Activated naive CD4-positive, alpha-beta T cell treated with anti-CD3 and anti-CD28 coated beads, Interleukin-2, amount 50 U/mL, for 16 hours (primary cell): ENCODE measurements around the gene RAB8B.
"Not testable (repeated sequence)": the region's sequence is repeated elsewhere in the genome, so short reads cannot be mapped to it uniquely, and the experiment has no call there.

Source experiments
- DNase-seq: peaks from one replicate; pipeline ENCODE4 v3.0.0-alpha.2; 2020

RAB8B gene

DNA sequence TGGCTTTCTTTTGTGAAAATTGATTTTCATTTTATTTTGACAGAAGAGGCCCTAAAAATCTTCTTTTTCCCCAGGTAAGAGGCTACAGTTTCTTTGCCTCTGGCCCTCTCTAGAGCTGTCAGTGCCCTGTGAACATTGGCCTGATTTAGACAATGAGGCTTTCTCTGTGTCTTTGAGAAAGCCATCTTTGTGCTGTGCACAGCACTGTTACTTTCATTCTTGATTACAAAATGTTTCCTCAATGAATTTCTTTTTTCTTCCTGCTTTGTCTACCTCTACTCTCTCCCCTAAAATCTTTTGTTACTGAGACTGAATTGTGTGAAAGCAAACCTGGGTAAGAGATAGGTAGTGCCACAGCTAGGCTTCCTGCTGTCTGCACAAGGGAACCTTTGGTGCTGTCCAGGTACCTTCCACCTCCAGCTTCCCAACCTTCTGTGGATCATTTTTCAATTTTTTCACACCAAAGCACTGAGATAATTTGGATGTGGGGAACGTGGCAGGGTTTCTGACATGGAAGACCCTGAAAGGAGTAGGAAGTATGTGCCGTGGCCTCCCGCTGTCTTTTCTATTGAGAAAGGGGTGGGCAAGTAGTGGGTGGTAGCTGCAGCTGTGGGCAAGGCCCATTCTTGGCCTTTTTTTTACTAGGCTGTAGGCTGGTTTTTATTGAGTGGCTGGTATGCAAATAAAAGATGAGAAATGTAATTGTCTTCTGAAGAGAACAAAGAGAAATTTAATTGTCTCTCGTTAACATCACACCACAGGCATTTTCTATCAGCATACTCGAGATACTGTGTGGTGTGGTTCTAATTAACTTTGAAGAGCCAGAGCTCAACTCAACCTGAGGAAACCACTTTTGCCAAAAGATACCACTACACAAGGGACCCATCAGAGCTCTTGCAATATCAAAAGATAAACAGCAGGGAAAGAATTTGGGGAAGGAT, 21.0 kb downstream of the RAB8B start:
- DNase-seq, result no peak

DNA sequence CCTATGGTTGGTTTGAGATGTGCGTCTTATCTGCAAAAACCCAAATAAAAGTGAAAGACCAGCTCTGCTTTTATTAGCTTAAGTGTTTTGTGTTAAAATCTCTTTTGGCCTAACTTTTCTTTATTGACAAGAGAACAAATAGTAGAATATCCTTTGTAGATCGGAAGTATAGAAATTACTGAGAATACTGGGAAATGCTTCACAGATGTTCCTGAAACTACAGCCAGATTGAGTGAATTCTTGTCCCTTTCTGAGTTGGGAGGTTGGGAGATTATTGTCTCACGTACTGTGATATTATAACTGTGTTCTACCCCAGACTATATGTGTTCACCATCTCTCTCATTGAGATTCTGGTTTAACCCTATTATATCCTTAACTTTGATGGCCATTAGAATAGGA, 21.7 kb downstream of the RAB8B start:
- DNase-seq, result no peak

DNA sequence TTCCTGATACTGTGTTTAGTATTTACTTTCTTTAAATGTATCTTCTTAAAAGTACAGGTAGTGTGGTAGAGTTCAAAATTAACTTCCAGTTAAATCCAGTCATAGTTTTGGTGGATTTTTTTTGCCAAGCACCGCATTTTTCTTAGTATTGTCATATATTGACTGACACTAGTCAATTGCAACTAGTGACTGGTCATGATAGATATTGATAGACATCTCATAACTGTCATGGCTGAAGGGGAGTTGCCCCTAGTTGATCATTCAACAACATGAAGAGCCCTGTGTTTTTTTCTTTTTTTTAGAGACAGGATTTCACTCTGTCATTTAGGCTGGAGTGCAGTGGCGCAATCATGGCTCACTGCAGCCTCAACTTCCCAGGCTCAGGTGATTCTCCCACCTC, 22.1 kb downstream of the RAB8B start:
- DNase-seq, result no peak

DNA sequence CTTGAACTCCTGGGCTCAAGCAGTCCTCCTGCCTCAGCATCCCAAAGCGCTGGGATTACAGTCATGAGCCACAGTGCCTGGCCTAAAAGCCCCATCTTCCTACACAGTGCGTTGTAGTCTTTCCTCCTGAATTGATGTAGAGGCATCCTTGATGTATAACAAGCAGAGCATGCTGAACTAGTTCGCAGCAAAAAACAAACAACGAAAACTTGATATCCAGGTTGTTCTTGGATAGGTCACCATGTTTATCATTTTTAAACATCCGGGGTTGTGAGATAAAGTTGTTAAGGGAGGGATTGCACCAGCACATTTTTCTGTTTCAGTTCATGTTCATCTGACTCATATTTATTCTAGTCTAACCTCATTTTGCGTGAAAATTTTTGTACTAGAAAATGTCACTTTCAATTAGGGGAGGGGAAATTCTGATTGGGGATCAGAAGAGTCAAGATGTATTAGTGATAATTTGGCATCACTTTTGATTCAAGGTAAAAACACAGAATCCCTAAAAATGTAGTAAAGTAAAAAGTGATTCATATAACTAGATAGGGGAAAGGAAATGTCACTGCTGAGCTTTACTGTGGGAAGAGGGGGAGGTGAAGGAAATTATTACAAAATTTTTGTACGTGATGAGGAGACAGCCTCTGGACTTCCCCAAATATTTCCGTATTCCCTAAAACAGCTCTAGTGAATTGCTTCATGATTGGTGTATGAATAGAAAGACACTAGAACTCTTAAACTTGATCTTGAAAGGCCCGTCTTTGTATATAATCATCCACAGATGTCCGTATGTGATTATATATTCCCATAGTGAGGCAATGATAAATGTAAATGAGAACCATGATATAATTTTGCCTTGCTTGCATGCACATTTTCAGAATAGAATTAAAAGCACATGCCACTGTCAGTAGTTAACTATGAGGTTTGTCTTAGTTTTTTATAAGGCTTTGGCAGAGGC, 22.9 kb downstream of the RAB8B start:
- no peak for DNase-seq

DNA sequence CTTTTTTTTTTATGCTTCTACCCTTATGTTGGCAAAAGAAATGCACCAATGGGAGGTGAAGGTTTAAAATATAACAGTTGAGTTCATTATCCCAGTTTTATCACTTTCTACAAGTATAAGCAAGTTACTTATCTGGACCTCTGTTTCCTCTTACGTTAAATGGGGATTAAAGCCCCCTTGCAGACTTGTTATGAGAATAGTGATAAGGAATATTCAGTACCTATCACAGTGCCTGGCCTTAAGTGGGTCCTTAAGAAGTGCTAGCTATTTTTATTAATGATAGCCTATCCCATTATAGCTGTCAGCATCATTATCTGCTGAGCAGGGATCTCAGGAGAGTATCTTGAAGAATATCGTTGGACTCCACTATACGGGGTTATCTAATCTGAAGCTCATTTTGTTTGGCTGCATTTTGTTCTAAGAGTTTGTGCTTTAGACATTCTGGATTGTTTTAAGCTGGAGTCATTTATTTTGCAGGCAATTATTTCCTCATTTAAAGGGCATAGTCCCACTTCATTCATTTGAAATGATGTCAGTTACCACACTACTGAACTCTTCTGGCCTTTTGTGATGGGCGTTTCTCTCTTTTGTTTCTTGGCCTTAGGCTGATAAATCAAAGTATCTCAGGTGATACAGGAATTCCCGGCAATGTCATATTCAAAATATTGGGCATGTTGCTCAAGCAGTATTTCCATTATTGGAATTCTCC, 28.8 kb downstream of the RAB8B start:
- no peak for DNase-seq

DNA sequence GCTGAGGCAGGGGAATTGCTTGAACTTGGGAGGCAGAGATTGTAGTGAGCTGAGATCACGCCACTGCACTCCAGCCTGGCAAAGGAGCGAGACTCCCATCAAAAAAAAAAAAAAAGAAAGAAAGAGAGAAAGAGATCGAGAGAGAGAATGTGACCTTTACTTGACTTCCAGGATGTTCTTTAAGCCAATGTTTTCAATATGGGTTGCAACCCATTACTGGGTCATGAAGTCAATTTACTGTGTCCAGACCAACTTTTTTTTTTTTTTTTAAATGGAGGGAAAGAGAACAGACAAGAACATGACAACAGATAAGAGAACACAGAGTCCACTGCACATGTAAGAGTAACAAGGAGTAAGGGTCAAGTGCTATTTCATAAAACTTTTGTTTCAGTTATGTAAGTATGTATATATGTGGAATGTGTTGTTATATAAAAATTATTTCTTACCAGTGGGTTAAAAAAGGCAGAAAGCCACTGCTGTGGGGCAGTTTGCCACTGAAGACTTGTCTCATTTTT, 29.8 kb downstream of the RAB8B start:
- DNase-seq, result no peak

DNA sequence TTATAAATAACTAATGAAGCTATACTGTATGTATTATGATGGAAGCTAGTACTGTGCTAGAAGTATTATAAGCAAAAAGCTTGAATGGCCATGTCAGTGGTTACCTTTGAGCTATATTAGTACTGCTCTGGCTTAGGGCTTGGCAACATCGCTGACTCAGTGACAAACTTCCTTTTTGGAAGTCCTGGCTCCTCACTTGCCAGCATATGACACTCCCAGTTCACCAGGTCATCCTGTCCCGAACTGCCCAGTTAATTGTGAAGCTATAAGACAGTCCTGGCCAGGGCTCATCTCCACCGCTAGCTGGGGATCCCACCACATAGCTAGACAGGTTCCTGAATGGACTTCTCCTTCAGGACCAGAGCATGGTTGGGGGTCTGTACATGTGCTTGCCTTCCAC, 31.9 kb downstream of the RAB8B start:
- no peak for DNase-seq

DNA sequence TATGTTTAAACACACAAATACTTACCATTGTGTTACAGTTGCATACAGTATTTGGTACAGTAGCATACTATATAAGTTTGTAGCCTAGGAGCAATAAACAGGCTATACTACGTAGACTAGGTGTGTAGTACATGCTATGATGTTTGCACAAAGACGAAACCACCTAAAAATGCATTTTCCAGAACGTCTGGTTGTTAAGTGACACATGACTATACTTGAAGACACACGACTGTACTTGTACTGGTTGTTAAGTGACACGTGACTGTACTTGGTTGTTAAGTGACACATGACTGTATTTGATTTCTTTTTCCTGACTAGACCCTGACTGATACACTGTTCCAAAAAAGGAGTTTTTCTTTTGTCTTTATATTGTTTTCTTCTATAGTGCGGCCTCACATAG, 34.1 kb downstream of the RAB8B start:
- no peak for DNase-seq

DNA sequence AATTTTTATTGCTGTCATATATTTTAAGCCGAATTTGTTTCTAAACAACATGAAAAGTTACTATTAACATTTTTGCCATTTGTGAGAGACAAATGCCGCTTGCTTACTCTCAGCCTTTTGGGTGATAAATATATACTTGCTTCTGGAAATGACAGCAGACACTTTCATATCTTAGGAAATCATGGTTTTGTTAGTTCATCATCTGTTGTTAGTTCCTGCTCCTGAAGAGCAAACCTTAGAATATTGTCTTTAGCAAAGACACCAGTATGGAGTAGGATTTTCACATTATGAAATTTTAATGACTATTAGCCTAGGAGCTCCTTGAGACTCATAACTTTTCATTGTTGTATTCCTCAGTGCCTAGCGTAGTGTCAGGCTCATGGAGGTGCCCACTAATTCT, 36.0 kb downstream of the RAB8B start:
- DNase-seq, result no peak

DNA sequence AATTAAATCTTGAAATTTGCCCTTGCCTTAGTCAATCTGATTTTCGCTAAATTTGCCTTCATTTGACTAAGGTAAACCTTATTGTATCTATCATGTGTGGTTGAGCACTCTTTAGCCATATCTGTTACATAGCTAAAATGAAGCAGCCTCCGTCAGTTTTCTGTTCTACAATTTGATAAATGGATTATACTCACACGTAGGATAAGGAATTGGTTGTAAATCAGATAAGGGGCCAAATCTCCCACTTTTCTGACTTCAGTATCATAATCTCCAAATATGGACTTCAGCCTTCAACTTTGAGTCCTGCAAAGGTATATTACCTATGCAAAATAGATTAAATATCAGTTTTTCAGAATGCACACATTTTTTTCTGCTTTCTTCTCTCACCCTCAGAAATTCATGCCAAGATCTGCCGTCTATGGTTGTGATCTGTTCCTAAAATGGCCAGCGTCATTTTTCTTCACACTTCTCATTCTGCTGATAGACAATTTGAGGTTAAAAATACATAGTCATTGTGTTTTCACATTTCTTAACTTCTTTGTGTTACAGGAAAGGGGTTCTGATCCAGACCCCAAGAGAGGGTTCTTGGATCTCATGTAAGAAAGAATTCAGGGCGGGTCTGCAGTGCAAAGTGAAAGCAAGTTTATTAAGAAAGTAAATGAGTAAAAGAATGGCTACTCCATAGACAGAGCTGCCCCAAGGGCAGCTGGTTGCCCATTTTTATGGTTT, 36.9 kb downstream of the RAB8B start:
- no peak for DNase-seq

DNA sequence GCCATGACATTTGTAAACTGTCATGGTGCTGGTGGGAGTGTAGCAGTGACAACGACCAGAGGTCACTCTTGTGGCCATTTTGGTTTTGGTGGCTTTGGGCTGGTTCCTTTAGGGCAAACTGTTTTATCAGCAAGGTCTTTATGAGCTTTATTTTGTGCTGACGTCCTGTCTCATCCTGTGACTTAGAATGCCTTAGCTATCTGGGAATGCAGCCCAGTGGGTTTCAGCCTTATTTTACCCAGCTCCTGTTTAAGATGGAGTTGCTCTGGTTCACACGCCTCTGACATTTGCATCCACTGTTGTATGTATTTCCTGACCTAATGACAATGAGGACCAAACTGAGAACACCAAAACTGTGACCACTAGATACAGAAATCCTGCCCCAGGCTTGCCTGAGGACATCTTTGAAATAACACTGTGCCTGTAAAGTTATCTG, 37.6 kb downstream of the RAB8B start:
- DNase-seq, result no peak

DNA sequence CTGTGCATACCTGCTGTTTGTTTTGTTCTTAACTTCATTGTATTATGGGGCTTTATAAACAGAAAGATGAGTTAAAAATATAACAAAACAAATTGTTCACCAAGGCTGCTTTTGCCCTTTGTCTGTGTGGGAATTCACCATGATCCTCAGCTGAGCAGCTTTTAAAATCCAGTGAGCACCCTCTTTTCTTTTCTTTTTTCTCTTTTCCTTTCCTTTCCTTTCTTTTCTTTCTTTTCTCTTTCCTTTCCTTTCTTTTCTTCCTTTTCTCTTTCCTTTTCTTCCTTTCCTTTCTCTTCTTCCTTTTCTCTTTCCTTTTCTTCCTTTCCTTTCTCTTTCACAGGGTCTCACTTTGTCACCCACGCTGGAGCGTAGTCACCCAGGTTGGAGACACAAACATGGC, 38.3 kb downstream of the RAB8B start:
- no peak for DNase-seq

DNA sequence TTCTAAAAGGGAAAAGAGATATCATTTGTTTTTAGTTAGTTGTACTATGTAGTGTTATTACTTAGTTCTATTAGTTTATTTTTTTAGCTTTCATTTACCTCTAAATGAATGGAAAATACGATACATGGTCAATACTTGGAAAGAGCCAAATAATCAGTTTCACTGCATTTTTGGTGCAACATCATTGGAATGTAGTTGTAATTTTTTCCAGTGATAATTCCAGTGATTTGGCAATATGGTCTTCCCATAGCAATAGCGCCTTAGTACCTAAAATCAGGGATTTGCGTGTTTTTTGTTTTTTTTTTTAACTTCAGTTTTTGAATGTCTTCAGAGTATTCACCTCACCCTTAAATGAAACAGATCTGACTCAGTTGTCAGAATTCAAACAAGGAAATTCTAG, 41.8 kb downstream of the RAB8B start:
- no peak for DNase-seq

DNA sequence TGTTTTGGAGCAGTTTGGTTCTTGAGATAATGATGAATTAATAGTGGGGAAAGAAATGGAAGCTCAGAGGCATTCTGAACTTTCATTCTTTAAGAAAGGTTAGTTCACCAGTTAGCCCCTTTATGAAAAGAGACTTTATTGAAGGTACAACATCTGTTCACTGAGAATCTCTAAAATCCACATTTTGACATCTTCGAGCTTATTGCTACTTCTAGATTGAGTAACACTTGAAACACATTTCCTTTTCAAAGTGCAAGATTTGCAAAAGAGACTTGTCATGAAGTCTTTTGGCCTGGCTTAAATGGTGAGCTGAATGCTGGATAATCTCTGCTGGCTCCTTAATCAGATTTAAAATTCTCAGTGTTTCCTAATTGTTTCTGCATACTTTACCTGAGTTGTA, 42.3 kb downstream of the RAB8B start:
- DNase-seq, result no peak

DNA sequence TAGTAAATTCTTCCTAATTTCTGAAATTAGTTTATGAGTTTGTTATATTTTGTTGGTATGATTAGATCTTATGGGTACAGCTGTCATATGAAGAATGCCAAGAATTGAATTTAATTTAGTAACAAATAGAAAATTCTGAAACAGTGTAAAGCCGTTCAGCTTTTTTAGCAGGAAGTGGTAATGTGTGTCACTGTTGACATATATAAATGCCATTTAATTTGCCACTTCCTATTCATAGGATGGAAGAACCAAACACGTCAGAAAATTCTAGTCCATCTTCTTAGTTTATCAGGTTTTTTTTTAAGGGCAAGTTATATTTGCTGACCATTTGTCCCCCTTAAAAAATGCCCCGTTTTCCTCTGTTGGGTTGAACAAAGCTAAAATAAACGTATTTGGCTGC, 43.0 kb downstream of the RAB8B start:
- DNase-seq, result no peak

DNA sequence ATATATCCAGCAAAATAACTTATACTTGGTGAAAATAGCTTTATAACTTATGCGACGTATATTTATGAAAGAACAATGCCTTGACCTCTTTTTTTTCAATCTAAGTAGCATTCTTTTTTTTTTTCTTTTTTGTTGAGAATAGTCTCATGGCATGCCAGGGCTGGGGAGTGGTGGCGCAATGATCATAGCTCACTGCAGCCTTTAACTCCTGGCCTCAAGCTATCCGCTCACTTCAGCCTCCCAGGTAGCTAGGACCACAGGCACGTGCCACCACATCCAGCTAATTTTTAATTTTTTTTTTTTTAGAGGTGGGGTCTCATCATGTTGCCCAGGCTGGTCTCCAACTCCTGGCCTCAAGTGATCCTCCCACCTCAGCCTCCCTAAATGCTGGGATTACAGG, 43.5 kb downstream of the RAB8B start:
- no peak for DNase-seq

DNA sequence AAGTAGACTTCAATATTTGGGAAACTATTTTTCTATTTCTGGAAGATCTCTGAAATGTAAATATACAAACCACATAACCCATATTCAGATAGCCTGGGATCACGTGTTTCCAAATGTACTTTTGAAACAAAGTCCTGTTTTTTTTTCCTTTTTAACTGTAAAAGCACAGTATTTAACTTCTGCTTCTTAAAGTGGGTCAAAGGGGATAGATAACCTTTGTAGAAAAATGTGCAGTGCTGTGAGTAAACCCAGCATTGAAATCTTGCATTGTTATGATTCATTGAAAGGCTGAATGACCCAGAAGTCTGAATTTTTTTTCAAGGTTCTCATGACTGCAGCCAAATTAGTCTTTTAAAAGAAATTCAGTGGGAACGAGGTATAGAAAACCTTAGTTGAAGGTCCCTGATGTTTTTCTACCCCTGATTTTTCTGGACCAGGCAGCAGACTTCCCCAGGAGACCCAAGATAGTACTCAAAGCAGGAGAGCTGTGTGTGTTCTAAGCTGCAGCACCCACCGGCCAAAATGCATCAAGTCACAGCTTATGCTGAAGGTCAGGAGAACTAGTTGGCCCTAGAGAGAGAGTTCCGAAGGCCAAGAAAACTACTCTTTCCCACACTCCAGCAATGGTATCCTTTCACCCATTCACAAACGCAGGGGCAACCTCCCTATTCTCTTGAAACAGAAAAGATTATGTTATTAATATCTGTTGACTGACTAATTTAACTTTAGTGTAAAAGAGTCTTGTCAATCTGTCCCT, 44.4 kb downstream of the RAB8B start:
- DNase-seq, result no peak

DNA sequence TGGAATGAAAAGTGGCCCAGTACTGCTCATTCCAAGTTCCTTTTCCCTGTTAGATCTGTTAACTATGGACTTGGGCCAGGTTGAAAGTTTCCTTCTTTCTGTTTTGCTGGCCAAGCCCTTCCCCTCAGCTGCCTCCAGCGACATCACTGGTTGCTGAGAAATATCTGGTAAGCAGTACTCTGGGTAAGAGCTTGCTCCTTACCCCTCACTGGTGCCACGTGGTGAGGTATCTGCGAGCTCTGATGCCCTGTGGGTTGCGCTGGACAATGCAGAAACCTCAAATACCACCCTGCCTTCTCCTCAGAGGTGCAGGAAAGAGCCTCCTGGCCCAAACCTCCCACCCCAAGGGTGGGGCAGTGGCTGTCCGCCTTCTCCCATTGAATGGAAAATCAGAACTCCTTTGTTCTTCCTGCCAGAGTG, 45.1 kb downstream of the RAB8B start:
- no peak for DNase-seq

DNA sequence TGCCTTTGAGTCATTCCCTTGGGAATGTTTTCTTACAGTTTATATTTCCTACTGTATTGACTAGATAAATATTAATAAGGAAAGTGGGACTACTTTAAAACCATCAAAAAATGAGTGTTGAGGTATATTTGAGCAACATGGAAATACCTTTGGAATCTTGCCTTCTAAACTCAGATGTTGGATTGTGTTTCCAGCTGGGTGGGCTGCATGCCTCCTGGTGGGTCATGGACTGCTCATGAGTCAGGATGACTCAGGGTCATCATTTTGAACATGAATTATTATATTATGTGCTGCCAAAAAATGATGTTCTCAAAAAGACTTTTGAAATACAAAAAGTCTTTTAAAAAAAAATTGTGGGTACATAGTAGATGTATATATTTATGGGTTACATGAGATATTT, 46.9 kb downstream of the RAB8B start:
- no peak for DNase-seq

DNA sequence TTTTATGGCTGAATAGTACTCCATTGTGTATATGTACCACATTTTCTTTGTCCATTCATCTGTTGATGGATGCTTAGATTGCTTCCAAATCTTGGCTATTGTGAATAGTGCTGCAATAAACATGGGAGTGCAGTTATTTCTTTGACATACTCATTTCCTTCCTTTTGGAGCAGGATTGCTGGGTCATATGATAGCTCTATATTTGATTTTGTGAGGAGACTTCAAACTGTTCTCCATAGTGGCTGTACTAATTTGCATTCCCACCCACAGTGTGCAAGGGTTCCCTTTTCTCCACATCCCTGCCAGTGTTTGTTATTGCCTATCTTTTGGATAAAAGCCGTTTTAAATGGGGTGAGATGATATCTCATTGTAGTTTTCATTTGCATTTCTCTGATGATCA, 47.7 kb downstream of the RAB8B start:
- not testable (repeated sequence) for DNase-seq

DNA sequence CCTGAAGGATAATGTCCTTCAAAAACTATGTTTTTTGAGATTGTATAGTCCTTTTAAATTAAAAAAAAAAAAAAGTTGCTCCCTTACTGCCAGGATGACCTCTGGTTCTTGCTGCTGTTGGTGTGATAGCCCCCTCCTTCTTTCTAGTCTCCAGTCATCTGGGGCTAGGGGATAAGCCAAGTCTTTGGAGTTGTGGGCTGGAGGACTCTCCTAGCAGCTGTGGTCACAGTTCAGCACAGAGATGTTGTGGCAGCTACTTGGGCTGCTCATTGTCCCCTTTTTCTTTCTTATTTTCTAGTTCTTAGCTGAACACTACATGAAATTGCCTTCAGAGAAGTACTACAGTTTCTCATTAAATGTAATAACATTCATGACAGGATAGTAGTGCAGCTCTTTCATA, 48.8 kb downstream of the RAB8B start:
- DNase-seq, result no peak
